GM18867 (cell line): ENCODE results near the gene S100A10.

Source experiments
- ATAC-seq: cut with Tn5 transposase; IDR thresholded peaks from one replicate; pipeline ENCODE4 v1.9.1; 2021; ENCODE audit warnings: mild to moderate bottlenecking, moderate library complexity; ENCODE audit not compliant: unreplicated experiment

S100A10 gene, protein sequence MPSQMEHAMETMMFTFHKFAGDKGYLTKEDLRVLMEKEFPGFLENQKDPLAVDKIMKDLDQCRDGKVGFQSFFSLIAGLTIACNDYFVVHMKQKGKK

GRCh38 chr1:151993734-151994496 lies at the start of gene S100A10:
Gene S100A10 (minus strand): TSS chr1:151993859. CDS start chr1:151986230, 7,629 bp downstream.
- peak; percentile 48 for ATAC-seq

GRCh38 chr1:152042030-152042429 lies 48.4 kb upstream of the S100A10 start:
- no peak for ATAC-seq

GRCh38 chr1:152039886-152040285 lies 46.2 kb upstream of the S100A10 start:
- ATAC-seq, result no peak

DNA sequence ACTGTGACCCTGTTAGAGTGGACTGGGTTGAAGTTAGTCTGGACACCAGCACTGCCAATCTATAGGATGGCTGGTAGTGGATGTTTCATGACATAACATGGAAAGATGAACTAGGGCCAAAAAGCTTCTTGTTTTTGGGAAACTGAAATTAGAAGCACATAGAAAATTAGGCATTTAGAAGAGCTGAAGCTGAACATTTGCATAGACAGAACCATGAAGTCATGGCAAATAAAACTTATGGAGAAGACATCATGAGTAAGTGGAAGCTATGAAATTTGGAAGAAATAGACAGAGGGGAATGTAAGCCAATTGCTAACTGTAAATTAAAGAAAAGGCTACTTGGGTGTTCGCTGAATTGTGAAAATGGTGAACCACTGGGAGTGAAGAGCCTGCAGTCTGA lies 45.8 kb upstream of the S100A10 start:
- no peak for ATAC-seq

DNA sequence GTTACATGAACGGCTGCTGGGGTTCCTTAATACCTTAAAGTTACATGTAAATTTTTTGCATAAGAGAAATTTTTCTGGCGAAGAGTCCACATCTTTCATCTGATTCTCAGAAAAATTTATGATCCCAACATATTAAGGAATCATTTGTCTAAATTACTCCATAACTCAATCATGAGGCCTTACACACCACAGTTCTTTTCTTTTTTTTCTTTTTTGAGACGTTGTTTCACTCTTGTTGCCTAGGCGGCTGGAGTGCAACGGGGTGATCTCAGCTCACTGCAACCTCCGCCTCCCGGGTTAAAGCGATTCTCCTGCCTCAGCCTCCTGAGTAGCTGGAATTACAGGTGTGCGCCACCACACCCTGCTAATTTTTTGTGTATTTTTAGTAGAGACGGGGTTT lies 45.2 kb upstream of the S100A10 start:
- no peak for ATAC-seq

DNA sequence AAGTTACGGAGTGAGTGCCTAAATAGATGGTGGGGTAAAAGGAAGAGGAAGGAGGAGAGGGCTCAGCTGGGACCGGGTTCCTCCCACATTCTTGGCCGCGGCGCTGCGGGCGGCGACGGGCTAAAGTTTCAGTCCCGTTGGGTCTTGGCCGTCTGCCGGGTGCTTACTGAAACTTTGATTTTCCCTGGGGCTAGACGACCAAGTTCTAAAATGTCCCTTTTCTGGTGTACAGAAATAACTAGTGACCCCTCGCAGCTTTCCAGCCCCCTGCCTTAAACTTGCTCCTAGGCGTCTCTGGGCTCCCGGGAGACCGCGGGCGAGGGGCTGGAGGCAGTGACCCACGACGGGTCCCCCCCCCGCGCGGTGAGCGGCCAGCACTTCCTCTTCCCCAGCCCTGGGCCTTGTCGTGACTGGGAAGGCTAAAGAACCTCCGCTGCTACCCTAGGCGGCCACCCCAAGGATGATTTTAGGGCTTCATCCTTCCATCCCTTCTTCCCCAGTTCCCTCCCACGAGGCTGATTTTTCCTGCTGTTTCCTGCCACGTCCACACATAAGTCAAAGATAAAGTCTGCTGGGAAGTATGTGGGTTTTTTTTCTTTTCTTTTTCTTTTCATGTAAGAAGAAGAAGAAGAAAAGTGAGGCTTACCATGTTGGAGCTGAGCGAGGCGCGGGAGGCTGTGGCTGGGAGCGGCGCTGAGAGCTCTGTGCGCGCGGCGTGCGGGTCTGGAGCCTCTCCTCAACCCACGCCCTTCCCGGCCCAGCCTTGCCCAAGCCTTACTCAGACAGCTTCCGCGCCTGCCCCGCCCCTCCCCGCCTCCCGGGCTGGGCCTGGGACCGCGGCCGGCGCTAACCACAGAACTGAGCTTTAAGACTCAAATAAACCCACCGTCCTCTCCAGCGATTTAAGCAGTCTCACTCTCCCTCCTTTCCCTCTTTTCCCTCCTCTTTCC lies 42.9 kb upstream of the S100A10 start, which contains the start of gene S100A11:
Gene S100A11 (minus strand): TSS at position 738 of the 950 bp plus-strand sequence. CDS start 89 bp downstream, at position 649.
- ATAC-seq, result peak; percentile 55

DNA sequence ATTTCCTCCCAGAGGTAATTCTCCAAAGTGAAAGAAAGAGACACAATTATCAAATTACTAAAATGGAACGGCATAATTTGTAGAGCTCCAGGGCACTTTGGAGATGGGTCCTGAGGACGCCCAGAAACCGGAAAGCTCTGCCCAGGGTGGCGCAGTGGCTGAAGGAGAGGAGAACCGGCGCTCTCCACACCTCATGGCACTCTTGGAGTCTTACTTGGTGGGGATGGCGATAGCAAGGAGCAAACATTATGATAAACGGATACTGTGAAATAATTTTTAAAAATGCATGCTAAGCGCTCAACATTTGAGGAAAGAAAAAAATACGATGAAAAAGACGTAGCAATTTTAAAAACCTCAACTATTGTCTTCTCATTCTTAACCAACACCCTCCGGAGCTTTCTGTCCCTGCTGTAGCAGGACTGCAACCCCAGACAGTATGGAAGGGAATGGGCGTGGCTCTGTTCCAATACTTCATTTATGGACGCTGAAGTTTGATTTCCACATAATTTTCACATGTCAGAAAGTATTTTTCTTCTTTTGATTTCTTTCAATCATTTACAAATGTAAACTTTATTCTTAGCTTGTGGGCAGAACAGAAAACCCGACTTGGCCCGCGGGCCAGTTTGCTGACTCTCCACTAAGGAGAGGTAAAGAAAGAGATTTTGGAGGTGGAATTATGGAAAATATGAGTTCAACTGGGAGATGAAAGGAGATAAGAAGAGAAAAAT lies 42.0 kb upstream of the S100A10 start:
- no peak for ATAC-seq

GRCh38 chr1:152034654-152035538 lies 41.2 kb upstream of the S100A10 start:
- ATAC-seq, result peak; percentile 49

DNA sequence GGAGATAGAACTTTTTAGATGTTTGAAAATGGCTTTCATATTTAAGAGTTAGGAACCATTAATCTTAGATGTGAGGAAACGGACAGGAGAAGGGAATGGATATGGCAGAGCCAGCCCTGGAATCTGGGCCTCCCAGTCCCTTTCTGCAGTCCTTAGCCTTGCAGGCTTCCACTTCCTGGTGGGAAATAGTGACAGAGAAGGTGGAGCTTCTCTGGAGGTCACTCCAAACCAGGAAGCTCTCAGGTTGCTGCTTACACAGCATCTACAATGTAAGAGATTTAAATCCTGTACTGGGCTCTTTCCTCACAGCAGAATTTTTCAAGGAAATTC lies 40.6 kb upstream of the S100A10 start:
- ATAC-seq, result peak; percentile 7

- no peak for ATAC-seq
Observed at GRCh38 chr1:152029929-152030211, 36.2 kb upstream of the S100A10 start.

DNA sequence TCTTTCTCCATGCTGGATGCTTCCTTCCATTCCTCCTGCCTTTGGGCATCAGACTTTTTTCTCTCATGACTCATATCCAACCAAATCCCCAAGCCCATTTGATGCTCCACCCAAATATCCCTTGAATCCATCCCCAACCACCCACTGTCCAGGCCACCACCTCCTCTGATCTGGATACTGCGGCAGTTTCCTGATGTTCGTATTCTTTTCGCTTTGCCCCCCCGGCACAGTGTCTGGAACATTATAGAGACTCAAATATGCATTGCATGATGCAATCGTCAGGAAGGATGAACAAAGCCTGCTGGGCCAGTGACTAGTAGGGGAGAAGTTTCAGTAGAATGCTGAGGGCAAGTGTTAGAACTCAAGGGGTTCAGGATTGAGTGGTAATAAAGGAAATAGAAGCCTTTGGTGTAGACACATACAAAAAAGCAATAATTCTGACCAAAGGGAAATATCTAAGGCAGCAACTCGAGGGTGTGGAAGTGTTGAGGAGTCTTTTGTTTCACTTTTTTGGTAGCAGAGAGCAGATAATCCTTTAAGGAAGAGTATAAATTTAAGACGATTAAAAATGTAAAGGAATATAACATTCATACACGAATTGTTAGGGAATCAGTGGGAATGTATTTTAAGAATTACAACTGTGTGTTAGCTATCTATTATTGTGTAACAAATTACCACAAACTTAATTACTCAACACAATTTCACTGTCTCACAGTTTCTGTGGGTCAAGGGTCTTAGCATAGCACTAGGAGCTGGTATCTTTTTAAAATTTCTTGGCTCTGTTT lies 35.7 kb upstream of the S100A10 start:
- ATAC-seq, result no peak

GRCh38 chr1:152026895-152027294 lies 33.2 kb upstream of the S100A10 start:
- no peak for ATAC-seq

DNA sequence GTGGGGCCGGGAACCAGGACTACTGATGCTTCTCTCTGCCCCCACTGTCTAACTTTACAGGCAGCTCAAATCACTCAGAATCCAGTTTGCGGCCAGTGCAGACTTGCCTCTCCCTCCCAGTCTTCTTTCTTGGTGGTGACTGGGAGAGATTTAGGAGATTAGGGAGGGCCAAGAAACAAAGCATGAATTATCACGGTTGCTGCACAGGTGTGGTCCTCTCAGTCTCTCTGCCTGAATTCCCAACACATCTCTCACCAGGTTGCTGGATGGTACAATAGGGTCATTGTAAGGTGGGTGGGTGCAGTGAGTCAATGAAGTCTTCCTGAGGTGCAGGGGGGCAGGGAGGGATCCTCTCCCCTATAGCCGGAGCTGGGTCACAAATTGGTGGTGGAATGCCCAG lies 30.6 kb upstream of the S100A10 start:
- no peak for ATAC-seq

DNA sequence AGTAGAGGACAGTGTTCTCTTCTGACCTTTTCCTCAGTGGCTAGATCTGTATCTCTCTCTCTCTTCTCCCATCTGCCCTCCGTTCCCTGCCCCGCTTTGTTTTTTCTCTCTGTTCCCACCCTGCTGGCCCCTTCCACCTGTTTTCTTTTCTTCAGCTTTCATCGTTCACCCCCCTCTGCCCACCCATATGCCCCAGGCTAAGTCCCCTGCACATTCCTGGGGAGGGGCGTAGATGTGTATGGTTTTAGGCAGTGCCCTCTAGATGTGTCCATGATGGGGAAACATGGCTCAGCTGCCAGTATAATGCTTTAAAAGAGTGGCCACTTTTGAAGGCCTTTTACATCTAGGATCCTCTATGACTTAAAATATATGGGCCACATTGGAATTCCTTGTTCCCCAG lies 29.6 kb upstream of the S100A10 start:
- no peak for ATAC-seq

- ATAC-seq, result no peak
Observed at GRCh38 chr1:152022474-152022873, 28.8 kb upstream of the S100A10 start.

DNA sequence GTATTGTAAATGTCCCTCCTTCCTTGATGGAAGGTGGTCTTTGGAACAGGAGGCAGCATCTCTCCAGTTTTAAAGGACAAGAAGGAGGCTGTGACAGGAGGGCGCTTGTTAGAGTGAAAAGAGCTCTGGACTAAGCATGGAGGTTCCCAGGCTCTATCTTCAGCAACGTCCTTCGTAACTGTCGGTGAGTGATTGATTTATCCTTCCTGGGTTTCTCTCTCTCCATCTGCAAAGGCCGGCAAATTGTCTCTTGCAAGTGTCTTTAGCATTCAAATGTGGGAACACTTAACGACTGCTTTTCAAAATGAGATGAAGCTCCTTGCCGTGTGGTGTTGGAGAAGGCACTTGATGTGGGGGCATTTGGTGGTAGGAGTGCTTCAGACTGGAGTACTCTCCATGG lies 27.9 kb upstream of the S100A10 start:
- no peak for ATAC-seq

DNA sequence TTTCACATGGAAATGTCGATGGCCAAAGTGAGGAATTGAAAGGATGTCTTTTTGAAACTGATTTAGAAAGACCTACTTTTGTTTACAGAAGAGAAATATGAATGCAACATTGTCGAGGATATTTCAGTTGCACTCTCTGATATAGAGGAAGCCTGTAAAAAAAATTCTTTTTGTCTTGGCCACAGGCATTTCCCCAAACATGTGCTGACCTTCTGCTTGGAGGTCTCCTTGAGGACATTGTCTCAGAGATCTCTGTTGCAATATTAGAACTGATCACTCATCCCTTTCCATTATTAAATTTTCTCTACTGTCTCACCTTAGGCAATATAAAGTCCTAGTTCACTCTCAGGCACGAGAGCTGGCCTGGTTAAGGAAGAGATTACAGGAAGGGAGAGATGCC lies 27.2 kb upstream of the S100A10 start:
- ATAC-seq, result no peak

GRCh38 chr1:152018537-152018936 lies 24.9 kb upstream of the S100A10 start:
- ATAC-seq, result no peak

DNA sequence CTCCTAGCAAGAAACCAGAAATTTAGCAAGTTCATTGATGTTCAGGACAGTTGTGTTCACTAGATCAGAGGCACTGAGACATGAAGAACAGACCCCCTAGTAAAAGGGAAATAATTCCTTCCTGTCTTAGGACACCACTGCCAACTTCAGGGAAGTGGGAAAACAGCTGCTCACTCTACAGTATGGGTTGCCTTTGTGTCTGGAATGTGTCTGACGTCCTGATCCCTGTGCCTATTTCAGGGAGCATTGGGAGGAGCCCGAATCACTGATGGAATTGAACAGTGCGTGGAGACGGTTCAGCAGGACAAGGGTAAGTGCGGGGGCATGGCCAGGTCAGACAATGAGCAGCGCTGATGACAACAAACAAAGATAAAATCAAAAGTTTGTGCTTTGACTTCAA lies 22.1 kb upstream of the S100A10 start:
- no peak for ATAC-seq

DNA sequence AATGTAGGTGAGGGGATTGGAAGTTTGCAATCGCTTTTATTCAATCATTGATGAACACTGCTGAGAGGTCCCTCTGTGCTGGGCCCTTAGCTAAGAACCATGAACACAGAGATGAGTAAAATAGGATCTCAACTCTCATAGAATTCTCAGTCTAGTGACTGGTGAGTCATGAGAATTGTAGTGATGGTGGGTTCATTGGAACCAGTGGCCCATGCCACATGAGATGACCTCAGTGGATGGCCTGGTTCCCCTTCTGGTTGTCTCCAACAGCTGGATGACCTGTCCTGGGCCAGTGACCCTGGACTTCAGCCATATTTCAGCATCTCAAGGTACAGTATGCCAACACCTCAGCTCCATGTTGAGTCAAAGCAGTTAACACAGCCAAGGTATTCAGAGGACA lies 21.3 kb upstream of the S100A10 start:
- no peak for ATAC-seq
